ENCODE results near the gene ZC3H15. TPM values are rescaled to one million over a fixed set of nuclear protein-coding genes. Genes with fewer than 3 reads are reported as not detected.

Gene ZC3H15
- total and polyA plus RNA-seq, 2 experiments from 2014 or later = 75.6 to 281 TPM

GRCh38 chr2:186543561-186544131 is 57.6 kb downstream of the ZC3H15 start:
- no peaks in the 10 kb centered on the region for H3F3A ChIP-seq (replicated peaks; ENCODE audit: low read depth)
- H3K4me3 ChIP-seq = no peak overlapping the region
- DNase-seq (ENCODE audit: low spot score) (peak; percentile 12), ATAC-seq (no peak)
- peak overlapping the region; percentile 96 for H3K27ac Mint-ChIP-seq
- TF ChIP-seq, protein P1, sequence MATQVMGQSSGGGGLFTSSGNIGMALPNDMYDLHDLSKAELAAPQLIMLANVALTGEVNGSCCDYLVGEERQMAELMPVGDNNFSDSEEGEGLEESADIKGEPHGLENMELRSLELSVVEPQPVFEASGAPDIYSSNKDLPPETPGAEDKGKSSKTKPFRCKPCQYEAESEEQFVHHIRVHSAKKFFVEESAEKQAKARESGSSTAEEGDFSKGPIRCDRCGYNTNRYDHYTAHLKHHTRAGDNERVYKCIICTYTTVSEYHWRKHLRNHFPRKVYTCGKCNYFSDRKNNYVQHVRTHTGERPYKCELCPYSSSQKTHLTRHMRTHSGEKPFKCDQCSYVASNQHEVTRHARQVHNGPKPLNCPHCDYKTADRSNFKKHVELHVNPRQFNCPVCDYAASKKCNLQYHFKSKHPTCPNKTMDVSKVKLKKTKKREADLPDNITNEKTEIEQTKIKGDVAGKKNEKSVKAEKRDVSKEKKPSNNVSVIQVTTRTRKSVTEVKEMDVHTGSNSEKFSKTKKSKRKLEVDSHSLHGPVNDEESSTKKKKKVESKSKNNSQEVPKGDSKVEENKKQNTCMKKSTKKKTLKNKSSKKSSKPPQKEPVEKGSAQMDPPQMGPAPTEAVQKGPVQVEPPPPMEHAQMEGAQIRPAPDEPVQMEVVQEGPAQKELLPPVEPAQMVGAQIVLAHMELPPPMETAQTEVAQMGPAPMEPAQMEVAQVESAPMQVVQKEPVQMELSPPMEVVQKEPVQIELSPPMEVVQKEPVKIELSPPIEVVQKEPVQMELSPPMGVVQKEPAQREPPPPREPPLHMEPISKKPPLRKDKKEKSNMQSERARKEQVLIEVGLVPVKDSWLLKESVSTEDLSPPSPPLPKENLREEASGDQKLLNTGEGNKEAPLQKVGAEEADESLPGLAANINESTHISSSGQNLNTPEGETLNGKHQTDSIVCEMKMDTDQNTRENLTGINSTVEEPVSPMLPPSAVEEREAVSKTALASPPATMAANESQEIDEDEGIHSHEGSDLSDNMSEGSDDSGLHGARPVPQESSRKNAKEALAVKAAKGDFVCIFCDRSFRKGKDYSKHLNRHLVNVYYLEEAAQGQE (IDR thresholded peaks at IDR 0.05; ENCODE audit: unreplicated experiment) = no peak
- TF ChIP-seq JUNB (IDR thresholded peaks at IDR 0.05; ENCODE audit: unreplicated experiment) (no peak), EZH2 (IDR thresholded peaks at IDR 0.05; ENCODE audit: low read depth, unreplicated experiment) (no peak), ZNF114 (CRISPR knock-in tag; IDR thresholded peaks at IDR 0.05) (no peak), ZNF331 (CRISPR knock-in tag; IDR thresholded peaks at IDR 0.05; ENCODE audit: low read depth) (no peak), POLR2AphosphoS5 (IDR thresholded peaks at IDR 0.05; ENCODE audit: low read depth) (no peak), NANOG (IDR thresholded peaks at IDR 0.05; ENCODE audit: borderline replicate concordance) (no peak), EZH2phosphoT487 (IDR thresholded peaks at IDR 0.05; ENCODE audit: unreplicated experiment) (no peak), CTCF (conservative IDR thresholded peaks at IDR 0.05; ENCODE audit: low read depth in 2 of 2) (no peak), ETS1 (IDR thresholded peaks at IDR 0.05) (no peak), STAT1 (IDR thresholded peaks at IDR 0.05; ENCODE audit: unreplicated experiment) (no peak), CREB1 (CRISPR knock-in tag; IDR thresholded peaks at IDR 0.05; ENCODE audit: low read depth) (no peak)
- TF ChIP-seq, protein P2, sequence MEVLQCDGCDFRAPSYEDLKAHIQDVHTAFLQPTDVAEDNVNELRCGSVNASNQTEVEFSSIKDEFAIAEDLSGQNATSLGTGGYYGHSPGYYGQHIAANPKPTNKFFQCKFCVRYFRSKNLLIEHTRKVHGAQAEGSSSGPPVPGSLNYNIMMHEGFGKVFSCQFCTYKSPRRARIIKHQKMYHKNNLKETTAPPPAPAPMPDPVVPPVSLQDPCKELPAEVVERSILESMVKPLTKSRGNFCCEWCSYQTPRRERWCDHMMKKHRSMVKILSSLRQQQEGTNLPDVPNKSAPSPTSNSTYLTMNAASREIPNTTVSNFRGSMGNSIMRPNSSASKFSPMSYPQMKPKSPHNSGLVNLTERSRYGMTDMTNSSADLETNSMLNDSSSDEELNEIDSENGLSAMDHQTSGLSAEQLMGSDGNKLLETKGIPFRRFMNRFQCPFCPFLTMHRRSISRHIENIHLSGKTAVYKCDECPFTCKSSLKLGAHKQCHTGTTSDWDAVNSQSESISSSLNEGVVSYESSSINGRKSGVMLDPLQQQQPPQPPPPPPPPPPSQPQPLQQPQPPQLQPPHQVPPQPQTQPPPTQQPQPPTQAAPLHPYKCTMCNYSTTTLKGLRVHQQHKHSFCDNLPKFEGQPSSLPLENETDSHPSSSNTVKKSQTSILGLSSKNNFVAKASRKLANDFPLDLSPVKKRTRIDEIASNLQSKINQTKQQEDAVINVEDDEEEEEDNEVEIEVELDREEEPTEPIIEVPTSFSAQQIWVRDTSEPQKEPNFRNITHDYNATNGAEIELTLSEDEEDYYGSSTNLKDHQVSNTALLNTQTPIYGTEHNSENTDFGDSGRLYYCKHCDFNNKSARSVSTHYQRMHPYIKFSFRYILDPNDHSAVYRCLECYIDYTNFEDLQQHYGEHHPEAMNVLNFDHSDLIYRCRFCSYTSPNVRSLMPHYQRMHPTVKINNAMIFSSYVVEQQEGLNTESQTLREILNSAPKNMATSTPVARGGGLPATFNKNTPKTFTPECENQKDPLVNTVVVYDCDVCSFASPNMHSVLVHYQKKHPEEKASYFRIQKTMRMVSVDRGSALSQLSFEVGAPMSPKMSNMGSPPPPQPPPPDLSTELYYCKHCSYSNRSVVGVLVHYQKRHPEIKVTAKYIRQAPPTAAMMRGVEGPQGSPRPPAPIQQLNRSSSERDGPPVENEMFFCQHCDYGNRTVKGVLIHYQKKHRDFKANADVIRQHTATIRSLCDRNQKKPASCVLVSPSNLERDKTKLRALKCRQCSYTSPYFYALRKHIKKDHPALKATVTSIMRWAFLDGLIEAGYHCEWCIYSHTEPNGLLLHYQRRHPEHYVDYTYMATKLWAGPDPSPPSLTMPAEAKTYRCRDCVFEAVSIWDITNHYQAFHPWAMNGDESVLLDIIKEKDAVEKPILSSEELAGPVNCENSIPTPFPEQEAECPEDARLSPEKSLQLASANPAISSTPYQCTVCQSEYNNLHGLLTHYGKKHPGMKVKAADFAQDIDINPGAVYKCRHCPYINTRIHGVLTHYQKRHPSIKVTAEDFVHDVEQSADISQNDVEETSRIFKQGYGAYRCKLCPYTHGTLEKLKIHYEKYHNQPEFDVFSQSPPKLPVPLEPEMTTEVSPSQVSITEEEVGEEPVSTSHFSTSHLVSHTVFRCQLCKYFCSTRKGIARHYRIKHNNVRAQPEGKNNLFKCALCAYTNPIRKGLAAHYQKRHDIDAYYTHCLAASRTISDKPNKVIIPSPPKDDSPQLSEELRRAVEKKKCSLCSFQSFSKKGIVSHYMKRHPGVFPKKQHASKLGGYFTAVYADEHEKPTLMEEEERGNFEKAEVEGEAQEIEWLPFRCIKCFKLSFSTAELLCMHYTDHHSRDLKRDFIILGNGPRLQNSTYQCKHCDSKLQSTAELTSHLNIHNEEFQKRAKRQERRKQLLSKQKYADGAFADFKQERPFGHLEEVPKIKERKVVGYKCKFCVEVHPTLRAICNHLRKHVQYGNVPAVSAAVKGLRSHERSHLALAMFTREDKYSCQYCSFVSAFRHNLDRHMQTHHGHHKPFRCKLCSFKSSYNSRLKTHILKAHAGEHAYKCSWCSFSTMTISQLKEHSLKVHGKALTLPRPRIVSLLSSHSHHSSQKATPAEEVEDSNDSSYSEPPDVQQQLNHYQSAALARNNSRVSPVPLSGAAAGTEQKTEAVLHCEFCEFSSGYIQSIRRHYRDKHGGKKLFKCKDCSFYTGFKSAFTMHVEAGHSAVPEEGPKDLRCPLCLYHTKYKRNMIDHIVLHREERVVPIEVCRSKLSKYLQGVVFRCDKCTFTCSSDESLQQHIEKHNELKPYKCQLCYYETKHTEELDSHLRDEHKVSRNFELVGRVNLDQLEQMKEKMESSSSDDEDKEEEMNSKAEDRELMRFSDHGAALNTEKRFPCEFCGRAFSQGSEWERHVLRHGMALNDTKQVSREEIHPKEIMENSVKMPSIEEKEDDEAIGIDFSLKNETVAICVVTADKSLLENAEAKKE (CRISPR knock-in tag; IDR thresholded peaks at IDR 0.05) = no peak
- no peak overlapping the region for H2AFZ ChIP-seq
- no peaks in the 10 kb centered on the region for H3K36me3 Mint-ChIP-seq (ENCODE audit: low read depth)
- H3K4me3 Mint-ChIP-seq = no peak overlapping the region
- H3K27me3 Mint-ChIP-seq (ENCODE audit: insufficient read depth, low read depth, poor library complexity) = no peaks in the 10 kb centered on the region
- H3K9me3 Mint-ChIP-seq = no peaks in the 10 kb centered on the region
- no peaks in the 10 kb centered on the region for H3K79me2 ChIP-seq (replicated peaks; ENCODE audit: insufficient read depth)
- H4K20me1 ChIP-seq (replicated peaks; ENCODE audit: insufficient read depth) = no peaks in the 10 kb centered on the region
- H3K4me1 ChIP-seq (ENCODE audit: insufficient read depth) = peaks cover 34% of the 10 kb centered on the region
- no peak overlapping the region for H3K4me2 ChIP-seq
- H3K9me2 ChIP-seq (ENCODE audit: insufficient read depth) = no peaks in the 10 kb centered on the region; the same call in 1 of the 2 replicates
- H3K36me3 ChIP-seq (ENCODE audit: insufficient read depth) = no peaks in the 10 kb centered on the region
- peaks cover 18% of the 10 kb centered on the region for H3K4me1 Mint-ChIP-seq
- peak overlapping the region; percentile 72 for H3K27ac ChIP-seq (ENCODE audit: low read depth)
- H3K27me3 ChIP-seq (ENCODE audit: insufficient read depth) = no peaks in the 10 kb centered on the region

Data from GM23338 (cell line).